ENCODE results near the gene MYLK. TPM values are rescaled to one million over a fixed set of nuclear protein-coding genes. Genes with fewer than 3 reads are reported as not detected.

The MYLK gene
- total RNA-seq, 4 donors from 2014 or later, result 420 to 1,252 (median 768) TPM

GRCh38 chr3:123664753-123665152 lies 219.4 kb downstream of the MYLK start:
- no peaks in the 10 kb centered on the region for H3K36me3 ChIP-seq
- H3K4me3 ChIP-seq, result no peak overlapping the region
- H3K9me3 ChIP-seq, result no peaks in the 10 kb centered on the region
- no peak for DNase-seq
- peaks cover 19 to 30% of the 10 kb centered on the region in 2 donors for H3K4me1 ChIP-seq
- H3K27me3 ChIP-seq, result no peaks in the 10 kb centered on the region
- H3K27ac ChIP-seq, result peak overlapping the region; percentile 93 to 96
- TF ChIP-seq POLR2A (IDR thresholded peaks at IDR 0.05), result no peak
- TF ChIP-seq CTCF (IDR thresholded peaks at IDR 0.05), result no peak
- intact Hi-C loops (cut with DNase I; ENCODE audit: low total_unique reads), result loop anchor here (5.0 kb wide), 1 partner anchor 33 kb away; no protein-coding TSS in a partner anchor

- no peaks in the 10 kb centered on the region for H3K36me3 ChIP-seq
- TF ChIP-seq CTCF (IDR thresholded peaks at IDR 0.05), result no peak
- TF ChIP-seq POLR2A (IDR thresholded peaks at IDR 0.05), result no peak
- intact Hi-C loops (cut with DNase I; ENCODE audit: low total_unique reads), result loop anchor here (5.0 kb wide), 1 partner anchor 33 kb away; no protein-coding TSS in a partner anchor
- H3K4me3 ChIP-seq, result no peak overlapping the region
- no peak for DNase-seq
- peaks cover 27 to 36% of the 10 kb centered on the region in 2 donors for H3K4me1 ChIP-seq
- H3K9me3 ChIP-seq, result no peaks in the 10 kb centered on the region
- no peaks in the 10 kb centered on the region for H3K27me3 ChIP-seq
- peak overlapping the region; percentile 93 to 96 for H3K27ac ChIP-seq
These were observed 220.2 kb downstream of the MYLK start for GRCh38 chr3:123663977-123664376.

- peaks cover 42 to 45% of the 10 kb centered on the region in 2 donors for H3K4me1 ChIP-seq
- no peak overlapping the region for H3K4me3 ChIP-seq
- no peaks in the 10 kb centered on the region for H3K36me3 ChIP-seq
- TF ChIP-seq POLR2A (IDR thresholded peaks at IDR 0.05), result no peak
- TF ChIP-seq CTCF (IDR thresholded peaks at IDR 0.05), result no peak
- DNase-seq, result no peak
- no peaks in the 10 kb centered on the region for H3K27me3 ChIP-seq
- intact Hi-C loops (cut with DNase I; ENCODE audit: low total_unique reads), result loop anchor here (5.0 kb wide), 1 partner anchor 35 kb away; no protein-coding TSS in a partner anchor
- H3K9me3 ChIP-seq, result no peaks in the 10 kb centered on the region
- peak overlapping the region; percentile 93 to 96 for H3K27ac ChIP-seq
These were observed 222.2 kb downstream of the MYLK start for GRCh38 chr3:123661973-123662372.

GRCh38 chr3:123660900-123661299 lies 223.2 kb downstream of the MYLK start:
- intact Hi-C loops (cut with DNase I; ENCODE audit: low total_unique reads), result loop anchor here (5.0 kb wide), 1 partner anchor 36 kb away; no protein-coding TSS in a partner anchor
- Histone ChIP-seq H3K4me3 (no peak overlapping the region), H3K36me3 (no peaks in the 10 kb centered on the region), H3K27ac (peak overlapping the region; percentile 93 to 96), H3K27me3 (no peaks in the 10 kb centered on the region), H3K9me3 (no peaks in the 10 kb centered on the region), H3K4me1 (peaks cover 45 to 52% of the 10 kb centered on the region in 2 donors)
- DNase-seq, result peak; percentile 97 to 98
- TF ChIP-seq POLR2A (IDR thresholded peaks at IDR 0.05), result no peak
- TF ChIP-seq CTCF (IDR thresholded peaks at IDR 0.05), result no peak

- Histone ChIP-seq H3K9me3 (no peaks in the 10 kb centered on the region), H3K27ac (peak overlapping the region; percentile 93 to 96), H3K36me3 (no peaks in the 10 kb centered on the region), H3K27me3 (no peaks in the 10 kb centered on the region), H3K4me3 (no peak overlapping the region), H3K4me1 (peaks cover 45 to 53% of the 10 kb centered on the region in 2 donors)
- intact Hi-C loops (cut with DNase I; ENCODE audit: low total_unique reads), result loop anchor here (5.0 kb wide), 1 partner anchor 37 kb away; no protein-coding TSS in a partner anchor
- DNase-seq, result no peak
- TF ChIP-seq POLR2A (IDR thresholded peaks at IDR 0.05) (no peak), CTCF (IDR thresholded peaks at IDR 0.05) (no peak)
These were observed 223.9 kb downstream of the MYLK start for GRCh38 chr3:123660141-123660675.
